GM12891 (cell line): ENCODE results near the gene TMEM158.

Experiments
- POLR2A ChIP-seq: IDR thresholded peaks from 2 replicates; pipeline ENCODE4 v1.6.1; 2011; ENCODE audit warnings: low read depth, low read length, control low read depth
- POLR2AphosphoS5 ChIP-seq: IDR thresholded peaks from 2 replicates; pipeline ENCODE4 v1.6.1; 2011; ENCODE audit warnings: low read depth, low read length, control low read depth
- SPI1 ChIP-seq: IDR thresholded peaks from 2 replicates; pipeline ENCODE4 v1.6.1; 2011; ENCODE audit warnings: low read depth, low read length, control low read depth

DNA sequence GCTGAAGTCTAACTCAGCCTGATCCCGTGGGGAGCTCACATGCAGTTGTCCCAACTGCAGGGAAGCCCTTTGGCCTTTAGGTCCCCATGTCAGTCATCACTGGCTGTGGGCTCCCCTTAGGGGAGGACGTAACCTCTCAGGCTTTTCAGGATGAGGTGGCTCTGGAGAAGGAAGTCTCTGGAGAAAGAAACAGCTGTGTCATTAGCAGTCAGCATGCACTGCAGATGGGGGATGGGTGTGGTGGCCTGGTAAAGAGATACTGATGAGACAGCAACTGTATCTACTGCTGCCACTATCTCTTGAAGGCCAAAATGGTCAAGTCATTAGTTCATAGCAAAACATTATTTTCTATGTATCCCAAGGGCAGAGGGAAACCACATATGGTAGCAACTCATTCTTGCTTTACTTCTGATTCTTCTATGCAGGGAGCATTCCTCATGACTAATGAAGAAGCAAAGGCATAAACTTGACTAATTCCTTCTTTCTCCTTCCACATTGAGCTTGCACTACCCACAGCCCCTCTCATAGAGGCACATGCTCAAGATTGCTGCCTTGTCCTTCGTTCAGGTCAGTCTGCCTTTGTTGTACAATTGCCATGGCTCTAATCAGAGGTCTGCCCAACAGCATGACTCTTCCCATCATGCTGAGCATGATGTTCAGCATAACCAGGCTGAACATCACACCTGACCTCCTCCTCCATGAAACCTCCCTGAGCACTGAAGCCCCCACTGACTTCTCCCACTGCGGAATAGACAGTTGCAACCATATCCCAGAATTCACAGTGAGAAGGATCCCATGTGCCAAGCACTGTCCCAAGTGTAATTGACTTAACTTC lies 47.8 kb upstream of the TMEM158 start:
- TF ChIP-seq POLR2A (no peak), POLR2AphosphoS5 (no peak), SPI1 (no peak)
